ENCODE data around the gene VASN.

DNA sequence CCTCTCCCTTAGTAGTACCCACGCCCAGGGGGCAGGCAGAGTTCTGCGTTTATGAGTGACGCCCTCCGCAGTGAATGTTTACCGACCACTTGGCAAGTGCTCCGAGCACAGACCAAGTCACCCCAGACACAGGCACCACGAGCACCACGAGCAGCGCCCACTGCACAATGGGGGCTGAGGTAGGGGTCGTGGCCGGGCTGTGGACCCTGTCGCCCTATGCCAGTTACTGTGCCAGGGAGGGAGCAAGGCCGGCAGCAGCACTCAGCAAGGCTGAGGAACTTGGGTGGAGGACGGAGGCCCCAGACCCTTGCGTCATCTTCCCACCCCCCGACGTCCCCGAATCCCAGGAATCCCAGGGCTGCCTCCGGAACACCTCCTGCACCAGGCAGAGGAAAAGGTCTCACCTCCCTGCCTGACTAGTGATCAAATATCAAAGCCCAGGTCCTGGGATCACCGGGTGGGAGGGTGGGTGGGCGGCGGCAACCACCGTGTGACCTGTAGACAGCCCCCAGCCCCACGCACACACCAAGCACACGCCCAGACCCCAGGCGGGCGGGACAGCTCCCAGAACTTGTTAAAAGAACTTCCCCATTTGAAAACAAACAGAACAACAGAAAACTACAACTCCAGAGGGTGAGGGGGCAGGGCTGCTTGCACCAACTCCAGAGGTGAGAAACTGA, 5.4 kb downstream of the VASN start:
- TF ChIP-seq RAD21 (IDR thresholded peaks at IDR 0.05; ENCODE audit: insufficient read depth, low read depth, low read length) (no peak), FOXK2 (IDR thresholded peaks at IDR 0.05) (no peak), CBX5 (IDR thresholded peaks at IDR 0.05; ENCODE audit: low read depth) (no peak), RAD51 (IDR thresholded peaks at IDR 0.05) (no peak)

Data from GM12878 (cell line).